ENCODE data around the gene LDLRAD3. TPM values are rescaled to one million over a fixed set of nuclear protein-coding genes. Genes with fewer than 3 reads are reported as not detected.

The LDLRAD3 gene
- total and polyA plus RNA-seq, 10 donors, result 1.5 to 9.6 (median 8.1) TPM

- 88 to 96% (median 94%) methylated on average over 4 of the region's 4 CpGs; no CpG with 5 or more reads in 1 of the 5 donors for WGBS, 5 donors
Measured at GRCh38 chr11:36104660-36104992, 160.8 kb downstream of the LDLRAD3 start.

GRCh38 chr11:36105743-36106581, 162.1 kb downstream of the LDLRAD3 start:
- Histone ChIP-seq H3K4me3 (no peak overlapping the region), H3K27me3 (replicated peaks in 1 of 7) (peaks cover 0 to 7% (median 0%) of the 10 kb centered on the region in 7 donors), H3K9me3 (no peaks in the 10 kb centered on the region), H3K4me1 (no peaks in the 10 kb centered on the region), H3K27ac (no peak overlapping the region), H3K36me3 (no peaks in the 10 kb centered on the region)
- intact Hi-C loops (cut with DNase I; ENCODE audit: low total_unique reads), result no loop called here
- WGBS, 5 donors, result 77 to 91% (median 88%) methylated on average over 9 of the region's 9 CpGs
- TF ChIP-seq CTCF (IDR thresholded peaks at IDR 0.05 in 8 of 11, conservative IDR thresholded peaks at IDR 0.05 in 3 of 11) (no peak), POLR2A (IDR thresholded peaks at IDR 0.05) (no peak), POLR2AphosphoS5 (IDR thresholded peaks at IDR 0.05) (no peak)
- no peak for DNase-seq

More at GRCh38 chr11:36104660-36104992, 160.8 kb downstream of the LDLRAD3 start:
- intact Hi-C loops (cut with DNase I; ENCODE audit: low total_unique reads), result no loop called here
- Histone ChIP-seq H3K27ac (no peak overlapping the region), H3K4me3 (no peak overlapping the region), H3K4me1 (no peaks in the 10 kb centered on the region), H3K36me3 (no peaks in the 10 kb centered on the region), H3K9me3 (no peaks in the 10 kb centered on the region), H3K27me3 (replicated peaks in 1 of 7) (peaks cover 0 to 7% (median 0%) of the 10 kb centered on the region in 7 donors)
- DNase-seq, result no peak
- TF ChIP-seq POLR2A (IDR thresholded peaks at IDR 0.05), result no peak
- no peak for TF ChIP-seq POLR2AphosphoS5 (IDR thresholded peaks at IDR 0.05)
- no peak for TF ChIP-seq CTCF (IDR thresholded peaks at IDR 0.05 in 8 of 11, conservative IDR thresholded peaks at IDR 0.05 in 3 of 11)

GRCh38 chr11:36107547-36107946, 163.7 kb downstream of the LDLRAD3 start:
- intact Hi-C loops (cut with DNase I; ENCODE audit: low total_unique reads), result no loop called here
- H3K27me3 ChIP-seq (replicated peaks in 1 of 7), result peaks cover 0 to 7% (median 0%) of the 10 kb centered on the region in 7 donors
- no peaks in the 10 kb centered on the region for H3K4me1 ChIP-seq
- H3K9me3 ChIP-seq, result no peaks in the 10 kb centered on the region
- TF ChIP-seq POLR2A (IDR thresholded peaks at IDR 0.05) (no peak), CTCF (IDR thresholded peaks at IDR 0.05 in 8 of 11, conservative IDR thresholded peaks at IDR 0.05 in 3 of 11) (no peak), POLR2AphosphoS5 (IDR thresholded peaks at IDR 0.05) (no peak)
- WGBS, 5 donors, result 86 to 98% (median 90%) methylated on average over 5 of the region's 5 CpGs
- H3K36me3 ChIP-seq, result no peaks in the 10 kb centered on the region
- no peak overlapping the region for H3K27ac ChIP-seq
- DNase-seq, result no peak
- no peak overlapping the region for H3K4me3 ChIP-seq

- intact Hi-C loops (cut with DNase I; ENCODE audit: low total_unique reads), result no loop called here
- no peaks in the 10 kb centered on the region for H3K36me3 ChIP-seq
- H3K27me3 ChIP-seq (replicated peaks in 1 of 7), result peaks cover 0 to 7% (median 0%) of the 10 kb centered on the region in 7 donors
- no peaks in the 10 kb centered on the region for H3K4me1 ChIP-seq
- H3K27ac ChIP-seq, result no peak overlapping the region
- 73 to 86% (median 78%) methylated on average over 12 of the region's 12 CpGs for WGBS, 5 donors
- no peak overlapping the region for H3K4me3 ChIP-seq
- TF ChIP-seq CTCF (IDR thresholded peaks at IDR 0.05 in 8 of 11, conservative IDR thresholded peaks at IDR 0.05 in 3 of 11), result no peak
- TF ChIP-seq POLR2A (IDR thresholded peaks at IDR 0.05), result no peak
- no peak for TF ChIP-seq POLR2AphosphoS5 (IDR thresholded peaks at IDR 0.05)
- peaks cover 0 to 15% (median 10%) of the 10 kb centered on the region in 8 donors for H3K9me3 ChIP-seq
- no peak for DNase-seq
Measured at GRCh38 chr11:36108881-36109589, 165.2 kb downstream of the LDLRAD3 start.

Measured in spleen (tissue), 11 donors.